Measurements from ENCODE around the gene CSF3.

Gene CSF3

GRCh38 chr17:40063187-40063771 is 48.0 kb downstream of the CSF3 start:
- peak; percentile 75 for DNase-seq

- no peak for DNase-seq
Observed at GRCh38 chr17:40063901-40064531, 48.8 kb downstream of the CSF3 start.

- DNase-seq = no peak
Observed at GRCh38 chr17:40064971-40065768, 49.9 kb downstream of the CSF3 start.

GRCh38 chr17:40065769-40066510 is 50.7 kb downstream of the CSF3 start:
- DNase-seq = no peak
